GM18502 (cell line): Measurements from ENCODE around the gene ATP5MC3.
A peak's percentile ranks its signal among the peaks of the same experiment; 100 is the strongest.
"Not testable (repeated sequence)": the region's sequence is repeated elsewhere in the genome, so short reads cannot be mapped to it uniquely, and the experiment has no call there.

Experiments used
- ATAC-seq: cut with Tn5 transposase; IDR thresholded peaks from one replicate; pipeline ENCODE4 v1.9.1; 2021; ENCODE audit warnings: mild to moderate bottlenecking; ENCODE audit not compliant: unreplicated experiment, poor library complexity

Gene ATP5MC3

DNA sequence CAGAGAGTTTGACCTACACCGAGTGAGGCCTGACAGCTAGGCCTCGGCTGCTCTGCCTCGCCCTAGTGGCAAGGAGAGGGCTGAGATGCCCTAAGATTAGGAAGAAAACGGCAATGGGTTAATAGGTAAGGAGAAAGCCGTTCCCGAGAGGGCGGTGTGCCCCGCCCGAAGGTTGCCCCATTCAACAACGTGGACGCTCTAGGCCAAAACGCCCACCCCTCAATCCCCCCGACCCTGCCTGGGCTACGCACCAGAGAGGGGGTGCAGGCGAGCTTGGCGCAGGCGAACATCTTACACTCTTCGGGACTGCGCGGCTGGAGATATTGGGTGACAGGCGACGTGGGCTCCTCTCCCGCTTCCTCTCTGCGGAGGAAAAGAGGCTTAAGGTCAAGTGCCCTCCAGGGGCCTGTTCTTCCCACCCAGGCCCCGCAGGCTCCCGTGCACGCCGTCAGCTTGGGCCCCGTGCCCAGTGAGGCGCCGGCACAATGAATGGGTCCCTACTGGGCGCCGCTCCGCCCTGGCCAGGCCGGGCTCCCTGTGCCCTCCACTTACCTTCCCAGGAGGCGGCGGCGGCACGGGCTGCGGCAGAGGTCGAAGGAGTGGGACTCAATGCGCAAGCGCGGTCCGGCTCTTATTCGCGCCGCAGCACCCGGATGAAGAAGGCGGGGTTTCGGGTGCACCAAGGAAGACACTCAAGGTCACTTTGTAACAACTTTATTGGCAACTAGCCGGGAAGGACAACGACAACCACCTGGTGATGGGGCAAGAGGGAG lies at the start of gene ATP5MC3:
ATP5MC3 (minus strand) TSS at position 607 of the 773 bp plus-strand sequence; CDS start at position 290, 317 bp downstream.
- ATAC-seq, result peak; percentile 91

DNA sequence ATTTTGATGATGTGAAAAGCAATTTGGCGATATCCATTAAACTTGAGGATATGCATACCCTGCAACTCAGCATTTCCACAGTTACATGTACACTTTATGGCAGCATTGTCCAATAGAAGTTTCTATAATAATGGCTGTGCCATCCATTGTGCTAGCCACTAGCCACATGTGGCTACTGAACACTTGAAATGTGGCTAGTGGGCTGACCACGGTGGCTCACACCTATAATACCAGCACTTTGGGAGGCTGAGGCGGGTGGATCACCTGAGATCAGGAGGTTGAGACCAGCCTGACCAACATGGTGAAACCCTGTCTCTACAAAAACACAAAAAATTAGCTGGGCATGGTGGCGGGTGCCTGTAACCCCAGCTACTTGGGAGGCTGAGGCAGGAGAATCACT lies 47.1 kb upstream of the ATP5MC3 start:
- not testable (repeated sequence) for ATAC-seq

DNA sequence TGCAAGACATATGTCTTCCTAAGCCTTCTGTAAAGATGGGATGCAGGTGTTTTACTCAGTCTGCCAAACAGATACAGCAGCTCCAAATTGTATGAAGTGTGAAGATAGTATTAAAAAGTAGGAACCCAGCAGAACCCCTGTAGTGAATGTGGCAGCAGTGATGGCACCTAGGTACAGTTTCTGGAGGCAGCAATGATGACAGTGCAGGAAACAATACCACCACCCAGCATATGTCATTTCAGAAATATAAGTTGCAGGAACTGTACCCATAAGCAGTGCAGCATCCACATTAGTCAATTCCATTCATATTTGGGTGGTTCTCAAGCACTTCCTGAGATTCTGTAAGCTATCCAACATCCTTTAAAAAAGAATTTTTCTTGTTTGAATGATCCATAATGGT lies 46.7 kb upstream of the ATP5MC3 start:
- no peak for ATAC-seq

DNA sequence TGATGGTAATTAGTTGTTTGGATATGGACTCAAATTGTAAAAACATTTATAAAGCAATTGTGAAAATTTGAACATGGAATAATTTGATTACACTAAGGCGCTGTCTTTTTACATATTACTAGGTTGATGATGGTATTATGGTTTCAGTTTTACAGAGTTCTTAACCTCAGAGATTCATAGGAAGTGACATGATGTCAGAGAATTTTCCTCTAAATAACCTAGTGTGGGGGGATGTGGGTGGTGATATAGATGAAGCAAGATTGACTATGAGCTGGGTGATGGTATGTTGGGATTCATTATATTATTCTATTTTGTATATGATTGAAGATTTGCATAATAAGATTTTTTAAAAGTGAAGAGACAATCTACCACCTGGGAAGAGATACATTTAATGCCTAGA lies 45.9 kb upstream of the ATP5MC3 start:
- no peak for ATAC-seq

DNA sequence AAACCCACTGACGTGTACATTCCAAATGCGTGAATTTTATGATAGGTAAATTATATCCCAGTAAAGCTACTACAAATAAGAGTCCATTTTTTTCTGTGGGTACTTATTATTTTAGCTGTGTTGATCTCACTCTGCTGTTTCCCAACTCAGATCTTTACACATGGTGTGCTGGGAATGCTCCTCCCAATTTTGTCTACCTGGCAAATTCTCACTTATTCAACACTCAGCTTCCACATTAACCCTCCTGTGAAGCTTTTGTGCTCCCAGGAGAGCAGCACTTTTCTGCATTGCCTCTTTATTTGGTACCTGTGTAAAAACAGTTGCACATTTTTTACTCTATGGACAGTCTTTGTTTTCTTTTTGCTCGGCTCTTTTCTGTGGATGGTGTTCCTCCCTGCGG lies 38.6 kb upstream of the ATP5MC3 start:
- no peak for ATAC-seq

DNA sequence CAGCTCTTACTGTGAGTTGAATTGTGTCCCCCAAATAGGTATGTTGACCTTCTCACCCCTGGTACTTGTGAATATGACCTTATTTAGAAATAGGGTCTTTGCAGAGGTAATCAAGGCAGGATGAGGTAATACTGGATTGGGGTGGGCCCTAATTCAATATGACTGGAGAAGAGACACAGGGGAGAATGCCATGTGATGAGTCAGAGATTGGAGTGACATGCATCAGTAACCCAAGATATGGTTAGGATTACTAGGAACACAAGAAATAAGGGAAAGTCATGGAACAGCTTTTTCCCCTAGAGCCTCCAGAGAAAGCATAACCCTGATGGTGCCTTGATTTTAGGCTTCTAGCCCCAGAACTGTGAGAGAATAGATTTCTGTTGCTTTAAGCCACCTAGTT lies 37.0 kb upstream of the ATP5MC3 start:
- no peak for ATAC-seq

DNA sequence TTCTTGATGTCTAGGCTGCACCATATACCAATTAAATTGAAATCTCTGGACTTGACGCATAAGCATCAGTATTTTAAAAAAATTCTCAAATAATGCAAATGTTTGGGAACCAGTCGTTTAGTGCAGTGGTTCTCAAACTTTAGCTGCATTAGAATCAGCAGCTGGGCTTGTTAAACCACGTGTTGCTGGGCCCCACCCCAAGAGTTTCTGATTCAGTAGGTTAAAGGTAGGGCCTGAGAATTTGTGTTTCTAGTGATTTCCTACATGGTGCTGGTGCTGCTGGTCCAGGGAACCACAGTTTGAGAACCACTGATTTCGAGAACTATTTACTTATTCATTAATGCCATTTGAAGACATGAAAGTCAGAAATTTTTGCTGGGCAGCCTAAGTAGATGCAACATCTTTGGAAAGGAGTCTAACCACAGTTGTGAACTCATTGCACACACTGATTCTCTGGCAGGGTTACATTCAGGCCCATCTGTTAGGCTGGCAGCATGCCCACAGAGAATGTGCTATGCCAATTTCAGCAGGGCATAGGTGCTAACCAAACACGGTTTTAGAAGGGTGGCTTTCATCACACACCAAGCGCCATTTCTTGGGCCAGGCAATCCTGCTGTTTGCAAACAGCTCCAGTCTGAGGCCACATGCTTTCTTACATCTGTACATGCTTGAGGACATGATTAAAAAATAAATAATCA lies 26.4 kb upstream of the ATP5MC3 start:
- no peak for ATAC-seq

DNA sequence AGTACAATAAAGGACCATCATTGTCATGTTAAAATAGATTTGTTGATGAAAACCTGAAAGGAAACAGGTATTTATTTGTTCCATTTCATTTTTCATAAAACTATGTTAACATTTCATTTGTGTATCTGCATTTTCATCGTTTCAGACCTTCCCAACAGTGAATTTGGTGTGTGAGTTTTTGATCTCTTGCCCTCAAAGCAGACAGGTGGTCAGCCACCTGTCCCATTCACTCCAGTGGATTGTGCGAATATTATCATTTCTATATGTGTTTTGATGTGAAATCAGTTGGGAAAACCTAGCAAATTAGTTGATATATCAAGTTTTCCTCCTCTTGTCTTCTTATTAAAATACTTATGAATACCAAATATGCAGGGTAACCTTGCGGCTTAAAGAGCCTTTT lies 25.4 kb upstream of the ATP5MC3 start:
- no peak for ATAC-seq

DNA sequence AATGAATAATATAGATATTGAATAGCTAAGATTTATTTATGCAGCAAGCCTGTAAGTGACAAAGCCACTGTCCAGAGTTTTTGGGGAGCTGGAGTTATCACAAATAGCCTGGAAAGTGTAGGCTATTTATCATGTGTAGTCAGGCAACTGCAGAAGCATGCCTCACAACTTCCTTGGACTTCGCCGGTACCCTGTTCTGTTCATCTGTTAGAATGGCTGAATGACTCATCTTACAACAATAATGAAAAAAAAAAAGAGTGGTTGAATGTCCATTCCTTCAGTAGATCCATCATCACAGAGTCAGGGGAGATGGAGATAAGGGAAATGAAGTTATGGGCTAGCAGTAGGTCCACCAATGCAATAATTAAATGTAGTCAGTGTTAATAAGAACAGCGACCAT lies 24.0 kb upstream of the ATP5MC3 start:
- ATAC-seq, result no peak

DNA sequence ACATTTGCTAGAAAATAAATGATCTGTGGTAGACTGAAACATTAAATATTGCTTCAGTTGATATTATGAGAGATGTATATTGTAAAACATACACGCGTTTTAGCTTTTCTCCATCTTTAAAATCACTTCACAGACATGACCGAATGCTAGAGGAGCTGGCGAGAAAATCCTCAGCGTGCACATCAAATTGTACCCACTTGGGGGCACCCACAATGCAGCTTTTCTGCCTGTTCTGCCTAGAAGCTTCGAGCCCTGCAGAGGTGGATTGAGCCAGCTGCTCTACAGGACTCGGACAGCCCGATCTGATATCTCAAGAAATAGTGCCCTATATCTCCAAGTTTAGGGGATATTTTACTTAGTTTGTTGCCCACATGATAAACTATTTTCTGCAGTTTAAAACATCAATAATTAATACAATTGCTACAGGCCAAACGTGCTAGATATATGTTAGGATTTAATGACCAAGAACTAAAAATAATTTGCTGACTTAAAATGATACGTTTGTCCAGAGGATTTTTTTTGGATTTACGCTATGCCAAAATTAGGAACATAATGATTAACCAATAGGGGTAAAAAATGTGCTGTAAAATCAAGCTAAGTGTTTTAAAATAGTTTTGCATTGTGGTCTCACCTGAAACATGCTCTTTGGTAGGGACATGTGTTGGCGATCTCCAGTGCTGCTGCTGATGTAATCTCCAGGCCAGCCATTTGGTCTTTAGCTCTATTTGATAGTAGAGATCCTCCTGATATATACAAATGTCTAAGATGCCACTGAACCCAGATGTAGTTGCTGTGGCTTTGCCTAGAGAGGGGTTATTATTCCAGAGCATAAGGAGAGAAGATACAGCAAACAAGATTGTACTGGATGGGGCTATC lies 22.3 kb upstream of the ATP5MC3 start:
- no peak for ATAC-seq

DNA sequence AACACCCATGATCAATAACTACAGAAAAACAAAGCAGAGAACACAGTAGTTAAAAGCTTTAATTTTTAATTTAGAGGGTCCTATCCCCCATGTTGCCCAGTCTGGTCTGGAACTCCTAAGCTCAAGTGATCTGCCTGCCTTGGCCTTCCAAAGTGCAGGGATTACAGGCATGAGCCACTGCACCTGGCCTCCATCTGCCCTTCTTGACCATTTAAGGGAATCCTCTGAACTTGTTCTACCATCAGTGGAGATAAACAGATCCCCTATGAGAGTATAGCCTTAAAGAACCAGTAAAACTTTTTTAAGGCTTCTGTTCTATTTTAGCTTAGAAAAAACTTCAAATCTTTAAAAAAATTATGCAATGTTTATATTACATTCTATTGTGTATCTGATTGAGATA lies 13.5 kb upstream of the ATP5MC3 start:
- no peak for ATAC-seq

DNA sequence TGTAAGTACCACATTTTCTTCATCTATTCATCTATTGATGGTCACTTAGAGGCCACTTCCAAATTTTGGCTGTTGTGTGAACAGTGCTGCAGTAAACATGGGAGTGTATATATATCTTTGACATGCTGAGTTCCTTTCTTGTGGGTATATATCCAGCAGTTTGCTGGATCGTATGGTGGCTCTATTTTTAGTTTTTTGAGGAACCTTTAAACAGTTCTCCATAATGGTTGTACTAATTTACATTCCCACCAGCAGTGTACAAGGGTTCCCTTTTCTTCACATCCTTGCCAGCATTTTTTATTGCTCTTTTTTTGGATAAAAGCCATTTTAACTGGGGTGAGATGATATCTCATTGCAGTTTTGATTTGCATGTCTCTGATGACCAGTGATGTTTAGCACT lies 7.3 kb upstream of the ATP5MC3 start:
- ATAC-seq, result no peak

DNA sequence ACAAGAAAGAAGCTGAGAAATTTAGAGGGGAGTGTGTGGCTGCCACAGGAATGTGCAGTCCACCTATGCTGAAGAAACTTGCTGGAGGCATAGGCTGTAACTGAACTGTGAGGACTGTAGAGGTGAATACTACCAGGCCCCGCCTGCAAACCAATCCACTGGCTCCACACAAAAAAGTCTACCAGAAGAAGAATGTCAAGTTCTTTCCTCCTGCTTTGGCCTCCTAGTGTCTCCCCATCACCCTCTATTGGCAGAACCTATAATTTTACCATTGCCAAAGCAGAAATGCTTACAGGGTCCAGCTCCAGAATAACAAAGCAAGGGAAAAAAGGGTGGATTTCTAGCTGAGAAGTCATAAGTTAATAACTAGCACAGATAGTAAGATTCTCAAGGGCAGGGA lies 5.9 kb upstream of the ATP5MC3 start:
- ATAC-seq, result peak; percentile 56

DNA sequence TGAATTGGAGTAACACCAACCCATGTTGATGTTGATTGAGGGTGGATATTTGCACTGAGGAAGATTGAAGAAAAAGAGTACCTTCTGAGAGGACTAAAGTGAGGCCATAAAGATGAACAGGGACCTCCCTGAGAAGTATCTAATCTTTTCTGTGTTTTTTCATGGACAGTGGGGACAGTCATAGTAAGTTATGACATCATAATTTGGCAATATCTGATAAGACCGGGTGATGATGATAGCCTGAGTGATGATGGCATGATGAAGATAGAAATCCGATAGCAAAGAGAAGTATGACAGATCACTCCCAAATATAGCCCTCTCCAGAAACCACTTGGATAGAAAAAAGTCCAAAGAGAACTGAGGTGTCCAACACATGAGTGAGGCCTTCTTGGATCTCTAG lies 2.2 kb upstream of the ATP5MC3 start:
- no peak for ATAC-seq

DNA sequence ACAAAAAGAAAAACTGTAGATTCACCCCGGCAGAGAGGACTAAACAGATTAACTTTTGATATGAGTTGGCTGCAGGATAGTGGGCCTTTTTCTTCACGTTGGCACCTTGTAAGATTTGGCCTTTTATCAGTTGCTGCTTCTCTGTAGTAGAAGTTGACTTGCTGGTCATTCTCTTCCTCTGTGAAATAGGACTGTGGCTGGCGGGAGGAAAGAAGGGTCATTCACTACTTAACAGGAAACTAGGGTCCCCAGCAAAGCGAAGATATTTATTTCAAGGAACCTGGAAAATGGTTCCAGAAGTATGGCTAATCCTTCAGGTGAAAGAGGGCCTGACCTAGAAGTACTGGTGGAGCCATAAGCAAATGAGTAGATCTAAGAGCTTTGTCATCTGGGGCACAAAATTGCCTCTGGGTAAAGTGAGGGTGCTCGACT lies 383 bp upstream of the ATP5MC3 start:
- no peak for ATAC-seq

DNA sequence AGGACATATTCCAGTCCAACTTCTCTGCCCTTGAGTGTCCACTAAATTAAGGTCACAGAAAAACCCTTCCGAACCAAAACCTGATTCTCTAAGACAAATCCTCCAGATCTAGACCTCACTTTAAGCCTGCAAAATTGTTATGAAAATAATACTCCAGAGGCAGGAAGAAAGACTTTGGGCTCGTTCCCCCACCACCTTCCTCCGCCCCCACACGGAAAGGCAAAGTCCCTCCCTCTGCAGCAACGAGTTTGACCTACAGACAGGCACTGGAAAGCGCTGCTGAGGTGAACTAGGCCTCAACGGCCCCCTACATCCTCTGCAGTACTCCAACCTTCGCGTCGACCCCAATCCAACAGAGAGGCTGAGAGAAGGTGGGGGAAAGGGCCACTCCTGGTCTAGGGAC lies 808 bp downstream of the ATP5MC3 start:
- ATAC-seq, result peak; percentile 66

DNA sequence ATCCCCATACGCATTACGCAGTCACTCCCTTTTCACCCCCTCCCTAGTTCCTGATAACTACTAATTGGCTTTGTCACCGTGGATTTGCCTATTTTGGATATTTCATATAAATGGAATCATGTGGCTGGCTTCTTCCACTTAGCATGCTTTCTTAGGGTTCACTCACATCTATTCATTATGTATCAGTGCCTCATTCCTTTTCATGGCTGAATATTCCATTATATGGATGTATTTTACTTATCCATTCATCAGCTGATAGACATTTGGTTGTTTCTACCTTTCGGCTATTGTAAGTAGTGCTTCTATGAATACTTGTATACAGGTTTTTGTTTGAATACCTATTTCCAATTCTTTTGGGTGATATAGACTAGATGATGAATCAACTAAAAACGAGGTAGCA lies 4.9 kb downstream of the ATP5MC3 start:
- no peak for ATAC-seq

DNA sequence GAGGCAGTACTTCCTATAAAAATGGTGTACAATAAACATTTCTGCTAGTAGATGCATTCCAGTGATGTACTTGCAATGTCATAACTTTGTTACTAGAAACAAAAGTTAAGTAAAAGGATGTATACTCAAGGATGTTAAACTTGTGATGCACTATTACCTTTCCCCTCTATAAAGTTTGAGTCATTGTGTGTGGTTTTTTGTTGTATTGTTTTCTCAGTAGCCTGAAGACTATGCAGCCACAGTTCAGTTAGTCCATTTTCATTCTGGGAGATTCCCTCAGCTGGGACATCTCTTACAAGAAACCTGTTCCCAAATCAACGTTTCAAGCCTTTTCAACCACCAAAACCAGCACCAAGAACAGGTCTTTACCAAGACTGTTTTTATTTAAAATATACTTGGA lies 5.6 kb downstream of the ATP5MC3 start:
- ATAC-seq, result no peak

DNA sequence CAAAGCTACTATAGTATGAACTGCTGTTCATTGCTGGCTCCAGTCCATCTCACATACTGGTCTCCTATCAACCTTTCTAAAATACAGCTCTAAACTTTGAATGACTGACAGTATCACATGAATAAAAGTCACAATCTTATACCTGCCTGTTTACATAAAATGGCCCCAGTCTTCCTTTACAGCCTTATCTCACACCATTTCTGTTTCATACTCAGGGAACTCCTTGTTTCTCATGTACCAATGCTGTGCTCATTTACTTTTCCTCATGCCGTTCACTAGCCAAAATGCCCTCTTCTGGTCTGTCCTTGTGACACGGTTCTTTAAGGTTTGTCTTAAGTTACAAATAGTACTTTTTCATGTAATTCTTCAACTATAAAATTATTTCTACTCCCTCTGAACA lies 6.2 kb downstream of the ATP5MC3 start:
- ATAC-seq, result no peak

DNA sequence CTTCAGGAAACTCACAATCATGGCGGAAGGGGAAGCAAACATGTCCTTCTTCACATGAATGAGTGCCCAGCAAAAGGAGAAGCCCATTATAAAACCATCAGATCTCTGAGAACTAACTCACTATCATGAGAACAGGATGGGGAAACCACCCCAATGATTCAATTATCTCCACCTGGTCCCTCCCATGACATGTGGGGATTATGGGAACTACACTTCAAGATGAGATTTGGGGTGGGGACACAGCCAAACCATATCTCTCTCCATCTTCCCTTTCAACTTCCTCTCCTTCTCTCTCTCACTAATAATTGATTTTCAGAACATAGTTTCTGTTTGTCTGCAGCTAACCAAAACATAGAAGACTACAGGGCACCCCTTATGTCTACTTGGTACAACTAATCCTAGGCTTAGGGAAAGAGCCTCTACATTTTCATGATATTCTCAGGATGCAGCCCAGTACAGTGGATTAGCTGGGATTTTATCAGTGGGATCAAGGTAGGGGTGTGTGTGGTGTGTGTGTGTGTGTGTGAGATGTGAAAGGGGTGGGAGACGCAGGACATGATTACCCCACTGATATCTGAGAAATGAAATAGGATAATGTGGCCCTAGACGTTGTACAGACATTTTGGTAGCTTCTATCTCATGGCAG lies 10.7 kb downstream of the ATP5MC3 start:
- no peak for ATAC-seq
